ENCODE results near the gene OR13G1.
"Not testable (repeated sequence)": the region's sequence is repeated elsewhere in the genome, so short reads cannot be mapped to it uniquely, and the experiment has no call there.

OR13G1 gene, protein sequence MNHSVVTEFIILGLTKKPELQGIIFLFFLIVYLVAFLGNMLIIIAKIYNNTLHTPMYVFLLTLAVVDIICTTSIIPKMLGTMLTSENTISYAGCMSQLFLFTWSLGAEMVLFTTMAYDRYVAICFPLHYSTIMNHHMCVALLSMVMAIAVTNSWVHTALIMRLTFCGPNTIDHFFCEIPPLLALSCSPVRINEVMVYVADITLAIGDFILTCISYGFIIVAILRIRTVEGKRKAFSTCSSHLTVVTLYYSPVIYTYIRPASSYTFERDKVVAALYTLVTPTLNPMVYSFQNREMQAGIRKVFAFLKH

DNA sequence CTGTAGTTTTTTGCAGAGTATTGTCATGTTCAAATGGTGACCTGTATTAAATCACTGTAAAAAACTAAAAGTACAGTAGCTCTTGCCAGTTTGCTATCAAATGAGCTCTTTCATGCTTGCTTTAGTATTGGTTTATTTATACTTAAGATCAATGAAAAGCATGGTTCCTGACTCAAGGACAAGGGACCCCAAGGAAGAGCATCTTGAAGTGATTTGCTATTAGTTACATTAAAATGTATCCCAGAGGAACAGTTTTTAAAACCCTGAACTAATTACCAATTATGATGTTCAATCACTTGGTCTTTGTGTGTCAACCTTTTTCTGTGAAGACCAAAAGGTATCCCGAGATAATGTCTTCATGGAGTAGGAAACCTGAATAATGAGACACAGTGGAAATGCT is at the start of gene OR13G1:
OR13G1 (minus strand) TSS at position 101 of the 400 bp plus-strand sequence. CDS start 6,698 bp downstream, outside the sequence.
- DNase-seq, result no peak

DNA sequence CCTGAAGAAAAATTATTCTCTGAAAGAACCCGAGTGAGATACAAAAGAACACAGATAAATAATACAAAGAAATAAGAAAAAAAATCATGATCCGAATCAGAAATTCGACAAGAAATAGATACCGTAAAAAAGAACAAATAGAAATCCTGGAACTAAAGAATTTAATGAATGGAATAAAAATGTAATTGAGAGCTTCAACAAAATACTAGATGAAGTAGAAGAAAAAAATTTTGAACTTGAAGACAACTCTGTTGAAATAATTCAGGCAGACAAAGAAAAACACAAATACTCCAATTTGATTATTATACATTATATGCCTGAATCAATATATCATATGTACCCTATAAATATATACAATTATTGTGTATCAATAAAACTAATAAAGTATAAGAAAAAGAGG is 41.7 kb upstream of the OR13G1 start:
- DNase-seq, result no peak

DNA sequence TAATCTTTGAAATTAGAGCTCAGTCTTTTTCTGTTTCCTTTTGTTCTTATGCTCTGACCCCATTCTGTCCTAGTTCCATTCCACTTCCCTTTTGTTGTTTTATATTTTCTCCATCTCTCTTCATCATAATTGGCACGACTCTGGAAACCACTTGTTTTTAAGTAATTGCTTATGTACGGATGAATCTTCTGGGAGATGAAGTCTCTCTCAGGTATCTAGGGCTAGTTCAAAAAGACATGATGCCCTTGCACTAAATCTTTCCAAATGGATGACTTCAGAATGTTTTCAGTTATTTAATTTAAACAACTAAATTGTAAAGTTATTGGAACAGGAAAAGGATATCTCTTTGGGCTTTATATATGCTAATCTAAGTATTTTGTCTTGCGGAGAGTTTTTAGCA is 37.0 kb upstream of the OR13G1 start, which contains the start of gene OR6F1:
OR6F1 (minus strand) TSS at position 101 of the 400 bp plus-strand sequence. CDS start 3,891 bp downstream, outside the sequence.
- DNase-seq, result no peak

DNA sequence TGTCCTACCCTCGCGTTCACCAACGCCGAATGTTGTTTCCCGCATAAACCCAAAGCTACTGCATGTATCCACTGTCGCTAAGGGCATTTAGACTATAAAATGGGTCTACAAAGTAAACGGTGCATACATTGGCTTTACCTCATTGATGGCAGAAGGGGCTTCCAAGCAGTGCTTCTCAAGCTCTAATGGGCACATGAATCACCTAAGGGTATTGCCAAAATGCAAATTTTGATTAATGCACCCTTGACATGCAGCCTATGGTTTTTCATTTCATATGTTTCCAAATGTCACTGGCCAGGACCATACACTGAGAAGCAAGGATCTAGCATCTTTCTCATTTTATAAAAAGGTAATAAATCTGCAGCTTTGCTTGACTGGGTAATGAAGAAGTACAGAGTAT is 34.2 kb upstream of the OR13G1 start:
- DNase-seq, result no peak

DNA sequence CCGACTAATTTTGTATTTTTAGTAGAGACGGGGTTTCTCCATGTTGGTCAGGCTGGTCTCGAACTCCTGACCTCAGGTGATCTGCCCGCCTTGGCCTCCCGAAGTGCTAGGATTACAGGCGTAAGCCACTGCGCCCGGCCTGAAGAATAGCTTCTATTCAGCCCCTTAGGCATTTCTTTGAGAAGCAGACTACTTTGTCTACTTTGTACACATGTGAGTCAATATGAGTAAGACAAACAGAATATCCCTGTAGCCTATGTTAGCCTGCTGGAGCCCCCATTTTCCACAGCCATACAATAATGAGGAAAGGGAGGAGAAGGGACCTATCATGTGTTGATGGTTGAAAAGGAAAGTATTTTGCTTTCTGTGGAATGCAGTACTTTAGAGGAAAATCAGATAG is 31.1 kb upstream of the OR13G1 start:
- not testable (repeated sequence) for DNase-seq

DNA sequence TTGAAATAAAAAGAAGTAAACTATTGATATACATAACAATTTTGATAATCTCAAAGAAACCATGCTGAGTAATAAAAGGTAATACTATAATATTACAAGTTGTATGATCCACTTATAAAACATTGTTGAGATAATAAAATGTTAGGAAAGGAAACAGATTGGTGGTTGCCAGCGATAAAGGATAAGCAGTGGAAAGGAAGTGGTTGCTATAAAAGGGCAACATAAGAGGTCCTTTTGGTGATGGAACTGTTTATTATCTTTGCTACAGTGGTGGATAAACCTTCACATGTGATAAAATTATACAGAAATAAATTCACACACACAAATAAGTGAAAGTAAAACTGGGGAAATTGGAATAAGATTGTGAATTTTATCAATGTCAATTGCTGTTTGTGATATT is 21.8 kb upstream of the OR13G1 start:
- DNase-seq, result no peak

DNA sequence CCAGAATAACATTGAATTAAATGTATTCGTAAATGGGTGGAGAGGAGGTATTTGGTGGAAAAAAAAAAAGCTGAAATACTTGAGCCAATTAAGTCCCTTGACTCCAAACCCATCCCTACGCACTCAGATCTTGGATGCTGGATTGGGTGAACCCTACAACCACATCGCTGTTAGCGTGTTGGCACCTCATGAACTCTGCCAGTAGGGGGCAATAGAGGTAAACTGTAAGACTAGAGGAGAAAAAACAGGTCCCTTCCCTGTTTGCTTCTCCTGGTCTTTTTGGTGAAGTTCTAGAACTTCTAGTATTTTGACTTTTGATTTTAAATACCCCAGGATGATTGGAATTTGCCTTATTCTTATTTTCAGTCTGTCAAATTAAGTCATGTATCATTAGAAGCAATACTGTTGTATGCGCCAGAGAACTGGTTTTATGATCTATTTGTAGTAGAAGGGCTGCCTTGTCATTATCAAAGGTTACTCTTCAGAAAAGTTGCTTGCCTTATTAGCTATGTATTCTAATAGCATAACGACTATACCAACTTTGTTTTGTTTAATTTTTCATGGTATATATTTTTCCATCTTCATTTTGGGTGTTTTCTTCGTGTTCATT is 1.9 kb upstream of the OR13G1 start:
- peak; percentile 64 for DNase-seq

DNA sequence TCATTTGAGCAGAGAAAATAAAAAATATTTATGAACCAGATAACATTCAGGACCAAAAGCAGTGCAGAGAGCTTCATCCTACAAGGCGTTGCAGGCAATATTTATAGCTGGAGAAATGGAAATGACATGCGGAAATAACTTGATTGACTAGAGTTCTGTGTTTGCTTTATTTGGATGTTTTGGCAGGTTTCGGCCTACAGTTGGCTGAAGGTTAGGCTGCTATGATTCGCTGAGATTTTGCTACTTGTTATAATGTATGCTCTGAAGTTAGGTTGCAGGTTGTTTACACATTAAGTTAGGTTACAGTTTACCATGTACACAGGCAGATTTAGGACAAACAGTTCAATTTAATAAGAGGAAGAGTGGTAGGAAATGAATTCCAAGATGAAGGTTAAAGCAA is 632 bp upstream of the OR13G1 start:
- DNase-seq, result no peak

DNA sequence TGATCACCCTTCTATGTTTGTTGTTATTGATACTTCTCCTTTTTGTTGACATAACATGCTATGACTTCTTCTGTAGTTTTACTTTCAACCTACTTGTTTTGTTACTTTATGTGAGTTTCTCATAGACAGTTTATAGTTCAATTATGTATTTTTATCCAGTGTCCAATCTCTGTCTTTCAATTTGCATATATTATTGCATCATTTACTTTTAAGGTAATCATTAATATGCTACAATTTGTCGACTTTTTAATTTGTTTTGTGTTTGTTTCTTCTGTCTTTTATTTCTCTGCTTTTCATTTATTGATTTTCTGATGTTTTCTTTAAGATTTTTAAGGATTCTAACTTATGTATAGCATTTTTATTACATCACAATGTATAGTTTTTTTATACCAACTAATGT is 10.3 kb downstream of the OR13G1 start:
- DNase-seq, result no peak

DNA sequence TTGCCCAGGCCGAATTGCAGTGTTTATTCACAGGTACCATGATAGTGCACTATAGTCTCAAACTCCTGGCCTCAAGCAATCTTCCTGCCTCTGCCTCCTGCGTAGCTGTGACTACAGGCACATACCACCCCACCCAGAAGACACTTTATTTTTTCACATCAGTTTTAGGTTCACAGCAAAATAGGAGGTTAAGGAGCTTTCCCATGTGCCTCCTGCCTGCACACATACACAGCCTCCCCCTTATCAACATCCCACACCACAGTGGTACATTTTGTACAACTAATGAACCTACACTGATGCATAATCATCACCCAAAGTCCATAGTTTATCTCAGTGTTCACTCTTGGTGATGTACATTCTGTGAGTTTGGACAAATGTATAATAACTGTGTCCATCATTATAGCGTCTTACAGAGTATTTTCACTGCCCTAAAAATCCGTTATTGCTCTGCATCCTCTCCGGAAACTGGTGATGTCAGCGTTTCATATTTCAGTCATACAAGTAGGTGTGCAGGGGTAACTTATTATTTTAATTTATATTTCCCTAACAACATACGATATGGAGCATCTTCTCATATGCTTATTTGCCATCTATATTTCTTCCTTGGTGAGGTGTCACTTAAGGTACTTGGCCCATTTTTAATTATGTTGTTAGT is 23.2 kb downstream of the OR13G1 start:
- no peak for DNase-seq

DNA sequence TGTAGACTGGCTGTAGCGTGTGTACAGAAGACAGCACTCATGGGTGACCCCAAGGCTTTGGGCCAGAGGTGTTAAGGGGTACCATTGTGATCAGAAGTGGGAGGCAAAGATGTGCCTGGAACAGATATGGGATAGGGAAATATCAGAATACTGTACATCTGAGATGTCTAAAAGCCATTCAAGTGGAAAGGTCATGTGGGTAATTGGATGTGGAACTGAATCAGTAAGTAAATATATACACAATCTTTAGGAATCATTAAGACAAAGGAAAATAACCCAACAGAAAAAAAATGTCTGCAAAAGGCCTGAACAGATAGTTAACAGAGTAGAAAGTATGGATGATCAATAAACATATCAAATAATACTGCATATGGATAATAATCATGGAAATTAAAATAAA is 26.5 kb downstream of the OR13G1 start:
- no peak for DNase-seq

DNA sequence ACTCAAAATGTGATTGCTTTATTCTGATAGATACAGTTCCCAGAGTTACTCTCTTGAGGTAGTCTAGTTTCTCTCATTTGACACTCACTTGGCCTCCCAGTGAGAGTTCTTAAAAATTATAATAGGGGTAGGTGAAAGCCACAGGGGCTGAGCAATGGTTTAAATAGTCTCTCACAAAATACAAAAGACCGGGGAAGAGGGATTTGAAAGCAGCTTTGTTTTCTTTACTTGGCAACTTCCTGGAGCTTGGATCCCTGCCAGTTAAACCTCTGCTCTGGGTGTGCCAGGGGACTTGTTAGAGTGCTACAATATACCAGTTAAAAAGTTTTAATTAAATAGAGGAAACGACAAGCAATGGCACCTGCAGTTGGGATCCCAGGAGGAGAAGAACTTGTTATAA is 31.7 kb downstream of the OR13G1 start:
- DNase-seq, result no peak

DNA sequence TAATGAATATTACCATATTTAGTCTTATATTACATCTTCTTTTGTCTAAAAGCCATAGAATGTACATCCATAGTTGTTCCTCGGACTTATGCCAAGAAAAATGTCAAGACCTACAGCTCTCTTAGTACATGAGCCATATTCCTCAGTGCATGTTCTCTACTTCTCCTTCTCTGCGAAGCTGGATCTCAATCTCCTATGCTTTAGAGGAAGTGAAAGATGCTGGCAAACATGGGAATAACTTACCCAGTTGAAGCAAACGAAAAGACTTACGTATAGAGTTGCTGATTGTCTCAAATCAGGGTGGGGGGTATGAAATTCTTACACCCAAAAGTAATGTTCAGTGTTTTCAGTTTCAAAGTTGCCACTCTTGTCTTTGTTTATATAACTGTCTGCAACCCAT is 32.7 kb downstream of the OR13G1 start:
- no peak for DNase-seq

DNA sequence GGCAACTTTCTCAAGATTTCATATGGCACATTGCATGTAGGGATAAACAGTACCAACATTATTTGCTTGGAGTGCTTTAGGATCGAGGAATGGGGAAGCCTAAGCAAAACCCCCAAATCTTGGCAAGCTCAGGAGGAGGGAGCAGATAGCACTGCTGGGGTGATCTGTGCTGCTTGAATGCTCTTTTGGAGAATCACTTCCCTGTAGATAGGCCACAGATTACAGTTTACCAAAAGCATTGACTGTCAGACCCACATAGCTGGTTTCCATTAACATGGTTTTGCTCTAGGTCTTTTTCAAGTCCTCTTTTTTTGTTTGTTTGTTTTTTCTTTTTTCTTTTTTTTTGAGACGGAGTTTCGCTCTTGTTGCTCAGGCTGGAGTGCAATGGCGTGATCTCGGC is 36.8 kb downstream of the OR13G1 start:
- no peak for DNase-seq

DNA sequence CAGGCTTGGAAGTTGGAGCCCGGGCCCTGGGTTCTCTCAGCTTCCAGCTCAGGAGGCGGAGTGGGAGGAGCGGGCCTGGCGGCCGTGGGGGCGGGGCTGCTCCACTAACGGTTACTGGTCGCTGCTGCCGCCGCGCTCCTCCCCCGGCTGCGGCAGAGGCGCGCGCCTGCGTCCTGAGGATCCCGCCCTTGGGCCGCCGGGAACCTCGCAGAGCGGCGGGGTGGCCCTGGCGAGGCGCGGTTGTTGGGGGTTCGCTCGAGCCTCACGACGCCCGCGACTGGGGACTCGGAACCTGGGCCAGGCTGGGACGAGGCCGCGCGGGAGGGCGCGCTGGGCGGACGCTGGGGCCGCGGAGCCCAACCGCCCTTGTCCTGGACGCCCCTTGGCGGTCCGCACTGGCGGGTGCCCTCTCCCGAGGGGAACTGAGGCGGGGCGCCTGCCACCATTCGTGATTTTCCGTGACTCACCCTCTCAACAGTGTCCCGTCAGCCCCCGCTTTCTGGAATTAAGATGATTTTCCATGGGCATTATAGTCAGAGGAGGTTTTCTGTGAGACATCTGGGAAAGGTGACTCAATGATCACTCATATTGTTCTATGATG is 40.1 kb downstream of the OR13G1 start:
- DNase-seq, result no peak

DNA sequence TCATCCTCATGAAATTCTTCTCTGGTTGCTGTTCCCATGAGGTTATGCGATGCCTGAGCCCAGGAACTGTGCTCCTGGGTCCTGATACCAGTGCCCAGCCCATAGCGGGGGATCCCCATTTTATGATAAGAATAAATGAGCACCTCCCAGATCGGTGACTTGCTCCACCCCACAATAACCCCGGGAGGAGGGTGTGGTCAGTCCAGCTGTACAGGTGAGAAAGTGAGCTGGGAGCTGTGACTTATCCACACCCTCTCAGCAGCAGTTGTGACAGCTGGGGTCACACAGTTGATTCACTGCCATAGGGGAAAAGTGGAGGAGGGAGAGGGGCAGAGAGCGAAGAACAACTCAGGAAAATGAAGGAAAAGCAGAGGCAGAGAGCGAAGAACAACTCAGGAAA is 40.8 kb downstream of the OR13G1 start:
- DNase-seq, result no peak

DNA sequence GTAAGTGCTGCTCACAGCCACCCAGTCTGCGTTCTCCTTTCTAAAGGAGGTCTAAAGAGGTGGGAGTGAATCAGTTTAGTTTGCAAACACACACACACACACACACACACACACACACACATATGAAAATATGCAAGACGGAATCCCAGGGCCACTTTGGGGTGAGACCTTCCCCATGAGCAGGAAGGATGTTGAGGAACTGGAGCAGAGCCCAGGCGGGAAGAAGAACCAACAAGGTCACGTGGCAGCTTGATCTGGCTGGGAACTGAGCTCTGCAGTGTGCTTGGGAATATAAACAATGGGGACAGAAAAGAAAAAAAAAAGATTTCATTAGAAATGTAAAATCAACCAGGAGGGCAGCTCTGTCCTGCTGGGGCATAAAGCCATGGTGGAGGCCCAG is 41.5 kb downstream of the OR13G1 start:
- DNase-seq, result no peak

DNA sequence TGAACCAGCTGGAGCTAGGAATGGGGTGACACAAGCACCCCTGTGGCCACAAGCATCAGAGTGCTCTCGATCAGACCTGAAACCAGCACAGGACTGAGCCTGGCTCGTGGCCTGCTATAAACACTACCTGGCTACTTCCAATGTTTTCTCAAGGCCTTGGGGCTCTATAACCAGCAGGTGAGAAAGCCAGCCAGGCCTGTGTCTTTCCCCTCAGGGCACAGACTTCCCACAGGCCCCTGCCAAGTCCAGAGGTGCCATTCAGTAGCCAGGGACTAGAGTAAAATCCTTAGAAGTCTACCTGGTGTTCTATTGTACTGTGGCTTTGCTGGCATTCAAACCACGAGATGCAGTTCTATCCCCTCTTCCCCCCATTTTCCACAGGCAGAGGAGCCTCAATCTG is 51.6 kb downstream of the OR13G1 start:
- DNase-seq, result no peak
